Cardiac muscle cell (in vitro differentiated cells and primary cell): ENCODE measurements around the gene DLG5. TPM values are rescaled to one million over a fixed set of nuclear protein-coding genes. Genes with fewer than 3 reads are reported as not detected.

Source experiments
- DNase-seq, 2 donors: peaks; one replicate each; pipeline versions ENCODE4 v3.0.0 to v3.0.0-alpha.2; 2010 to 2017; ENCODE audit warnings: low read depth in 1 of 2, low spot score in 1 of 2
- H3K27ac ChIP-seq: fragments of 200-600 bp; sonication (generic); 2 replicates; pipeline ENCODE4 v1.5.1; 2016
- H3K27me3 ChIP-seq: fragments of 200-600 bp; sonication (generic); 2 replicates; pipeline ENCODE4 v1.6.0; 2016; ENCODE audit warnings: control low read depth
- H3K36me3 ChIP-seq: fragments of 200-600 bp; sonication (generic); 2 replicates; pipeline ENCODE4 v1.5.1; 2016; ENCODE audit warnings: control low read depth
- H3K4me1 ChIP-seq: fragments of 200-600 bp; sonication (generic); 2 replicates; pipeline ENCODE4 v1.8.1; 2017; ENCODE audit warnings: low read depth, mild to moderate bottlenecking, mixed run types
- H3K4me3 ChIP-seq: fragments of 200-600 bp; sonication (generic); 2 replicates; pipeline ENCODE4 v1.5.1; 2016; ENCODE audit warnings: mild to moderate bottlenecking
- H3K9me3 ChIP-seq: fragments of 200-600 bp; sonication (generic); 2 replicates; pipeline ENCODE4 v1.5.1; 2017; ENCODE audit warnings: low read depth, mild to moderate bottlenecking, control low read depth
- CTCF ChIP-seq: IDR thresholded peaks from 2 replicates; pipeline ENCODE4 v1.5.1; 2012; ENCODE audit warnings: low read depth, mild to moderate bottlenecking, low read length
- polyA plus RNA-seq: library from polyadenylated mRNA; unstranded; fragments of >200 nt; fragmentation: Nextera tagmentation; extraction: Ambion mirVana; gene quantifications from 2 replicates; pipeline ENCODE4 v1.2.1, GENCODE V29; 2016
- total RNA-seq: library from RNA; depleted of rRNA; stranded (reverse); fragments of >200 nt; gene quantifications from 2 replicates; pipeline ENCODE4 v1.2.3, GENCODE V29; 2016

DLG5 gene
- total and polyA plus RNA-seq, 2 experiments from 2014 or later: 20.3 to 64.4 TPM

- peaks cover 21% of the 10 kb centered on the region for H3K36me3 ChIP-seq
- H3K27ac ChIP-seq: no peak overlapping the region
- no peaks in the 10 kb centered on the region for H3K4me1 ChIP-seq
- no peak overlapping the region for H3K4me3 ChIP-seq
- TF ChIP-seq CTCF: no peak
- H3K27me3 ChIP-seq: no peaks in the 10 kb centered on the region
- no peaks in the 10 kb centered on the region for H3K9me3 ChIP-seq
- no peak for DNase-seq
These were observed 102.6 kb downstream of the DLG5 start for GRCh38 chr10:77823811-77824542.

DNA sequence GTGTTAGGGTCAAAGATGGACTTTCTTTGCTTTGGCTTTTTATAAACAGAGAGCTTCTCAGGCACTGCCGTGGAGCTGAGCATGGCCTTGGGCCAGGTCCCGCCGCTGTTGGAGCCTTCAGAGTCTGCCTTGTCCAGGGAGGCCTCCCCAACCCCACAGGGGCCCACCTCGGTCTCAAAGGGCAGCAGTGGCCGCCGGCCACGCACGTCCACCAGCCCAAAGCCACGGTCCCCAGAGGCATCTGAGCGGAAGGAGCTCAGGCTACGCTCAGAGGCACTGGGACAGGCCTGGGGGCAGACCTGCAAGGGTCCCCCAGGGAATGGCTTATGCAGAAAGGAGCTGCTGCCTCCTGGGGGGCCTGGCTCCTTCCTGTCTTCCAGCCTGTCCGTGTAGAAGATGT lies 105.0 kb downstream of the DLG5 start:
- no peak for TF ChIP-seq CTCF
- no peak overlapping the region for H3K4me3 ChIP-seq
- no peak overlapping the region for H3K27ac ChIP-seq
- no peaks in the 10 kb centered on the region for H3K9me3 ChIP-seq
- no peak for DNase-seq
- H3K36me3 ChIP-seq: peaks cover 36% of the 10 kb centered on the region
- H3K4me1 ChIP-seq: no peaks in the 10 kb centered on the region
- H3K27me3 ChIP-seq: no peaks in the 10 kb centered on the region

DNA sequence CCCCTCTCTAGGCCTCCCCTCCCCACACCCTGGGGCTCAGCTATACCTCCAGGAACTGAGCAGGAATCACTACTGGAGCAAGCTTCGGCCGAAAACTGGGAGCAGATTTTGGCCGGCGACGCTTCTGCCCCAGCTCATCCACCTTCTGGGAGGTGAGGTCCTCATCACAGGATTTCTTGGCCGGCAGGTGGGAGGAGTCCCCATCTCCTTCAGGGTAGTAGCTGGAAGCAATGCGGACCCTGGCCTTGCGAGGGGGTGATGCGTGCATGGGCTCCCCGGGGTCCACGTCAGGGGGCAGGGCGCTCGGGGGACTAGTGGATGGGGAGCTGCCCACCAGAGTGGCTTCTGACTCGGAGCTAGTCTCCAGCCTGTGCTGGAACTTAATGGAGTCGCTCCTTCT lies 105.5 kb downstream of the DLG5 start:
- no peak for DNase-seq
- H3K9me3 ChIP-seq: no peaks in the 10 kb centered on the region
- no peaks in the 10 kb centered on the region for H3K27me3 ChIP-seq
- H3K4me1 ChIP-seq: no peaks in the 10 kb centered on the region
- no peak overlapping the region for H3K27ac ChIP-seq
- peaks cover 36% of the 10 kb centered on the region for H3K36me3 ChIP-seq
- no peak for TF ChIP-seq CTCF
- H3K4me3 ChIP-seq: no peak overlapping the region

- no peak overlapping the region for H3K27ac ChIP-seq
- DNase-seq: no peak
- no peaks in the 10 kb centered on the region for H3K27me3 ChIP-seq
- H3K9me3 ChIP-seq: no peaks in the 10 kb centered on the region
- TF ChIP-seq CTCF: no peak
- no peaks in the 10 kb centered on the region for H3K4me1 ChIP-seq
- H3K36me3 ChIP-seq: peaks cover 42% of the 10 kb centered on the region
- H3K4me3 ChIP-seq: no peak overlapping the region
These were observed 106.2 kb downstream of the DLG5 start for GRCh38 chr10:77820349-77820748.

GRCh38 chr10:77819210-77820112 lies 107.1 kb downstream of the DLG5 start:
- H3K27me3 ChIP-seq: no peaks in the 10 kb centered on the region
- peaks cover 48% of the 10 kb centered on the region for H3K36me3 ChIP-seq
- no peak overlapping the region for H3K4me3 ChIP-seq
- no peak for TF ChIP-seq CTCF
- H3K27ac ChIP-seq: no peak overlapping the region
- no peaks in the 10 kb centered on the region for H3K9me3 ChIP-seq
- no peaks in the 10 kb centered on the region for H3K4me1 ChIP-seq
- DNase-seq: no peak
